ENCODE results near the gene MAP3K2. TPM values are rescaled to one million over a fixed set of nuclear protein-coding genes. Genes with fewer than 3 reads are reported as not detected.

Gene MAP3K2
- total RNA-seq, 4 donors from 2014 or later, result 33.8 to 46.4 (median 39.4) TPM

DNA sequence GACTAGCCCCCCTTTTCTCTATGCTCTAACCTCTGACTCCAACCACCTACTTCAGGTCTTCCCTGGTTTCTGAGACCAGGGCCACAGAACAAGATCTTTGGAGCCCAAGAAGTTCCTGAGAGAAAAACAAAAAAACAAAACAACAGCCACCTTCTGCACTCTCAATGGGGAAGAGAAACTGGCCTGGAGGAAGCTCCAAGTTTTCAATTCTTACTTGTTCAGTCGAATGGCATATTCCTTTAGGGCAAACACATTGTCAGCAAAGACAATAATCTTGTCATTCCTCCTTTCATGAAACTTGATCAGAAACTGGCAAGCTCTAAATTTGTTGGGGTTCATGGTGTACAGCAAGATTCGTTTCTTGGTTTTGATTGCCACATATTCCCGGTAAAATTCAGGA lies 108.8 kb downstream of the MAP3K2 start:
- DNase-seq (no peak), ATAC-seq (no peak)
- in situ Hi-C loops (cut with MboI; ENCODE audit: low sequenced_read_pairs in 4 of 4) (no loop called here), intact Hi-C loops (cut with DNase I; ENCODE audit: low total_unique reads) (no loop called here)
- Histone ChIP-seq H3K9me3 (no peaks in the 10 kb centered on the region), H3K4me1 (no peaks in the 10 kb centered on the region), H3K27me3 (no peaks in the 10 kb centered on the region), H3K36me3 (peaks cover 0 to 78% of the 10 kb centered on the region in 2 donors), H3K27ac (no peak overlapping the region), H3K4me3 (no peak overlapping the region)
- TF ChIP-seq POLR2A (IDR thresholded peaks at IDR 0.05), result no peak
- TF ChIP-seq, protein P1, sequence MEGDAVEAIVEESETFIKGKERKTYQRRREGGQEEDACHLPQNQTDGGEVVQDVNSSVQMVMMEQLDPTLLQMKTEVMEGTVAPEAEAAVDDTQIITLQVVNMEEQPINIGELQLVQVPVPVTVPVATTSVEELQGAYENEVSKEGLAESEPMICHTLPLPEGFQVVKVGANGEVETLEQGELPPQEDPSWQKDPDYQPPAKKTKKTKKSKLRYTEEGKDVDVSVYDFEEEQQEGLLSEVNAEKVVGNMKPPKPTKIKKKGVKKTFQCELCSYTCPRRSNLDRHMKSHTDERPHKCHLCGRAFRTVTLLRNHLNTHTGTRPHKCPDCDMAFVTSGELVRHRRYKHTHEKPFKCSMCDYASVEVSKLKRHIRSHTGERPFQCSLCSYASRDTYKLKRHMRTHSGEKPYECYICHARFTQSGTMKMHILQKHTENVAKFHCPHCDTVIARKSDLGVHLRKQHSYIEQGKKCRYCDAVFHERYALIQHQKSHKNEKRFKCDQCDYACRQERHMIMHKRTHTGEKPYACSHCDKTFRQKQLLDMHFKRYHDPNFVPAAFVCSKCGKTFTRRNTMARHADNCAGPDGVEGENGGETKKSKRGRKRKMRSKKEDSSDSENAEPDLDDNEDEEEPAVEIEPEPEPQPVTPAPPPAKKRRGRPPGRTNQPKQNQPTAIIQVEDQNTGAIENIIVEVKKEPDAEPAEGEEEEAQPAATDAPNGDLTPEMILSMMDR (IDR thresholded peaks at IDR 0.05 in 4 of 5, conservative IDR thresholded peaks at IDR 0.05 in 1 of 5), result no peak

DNA sequence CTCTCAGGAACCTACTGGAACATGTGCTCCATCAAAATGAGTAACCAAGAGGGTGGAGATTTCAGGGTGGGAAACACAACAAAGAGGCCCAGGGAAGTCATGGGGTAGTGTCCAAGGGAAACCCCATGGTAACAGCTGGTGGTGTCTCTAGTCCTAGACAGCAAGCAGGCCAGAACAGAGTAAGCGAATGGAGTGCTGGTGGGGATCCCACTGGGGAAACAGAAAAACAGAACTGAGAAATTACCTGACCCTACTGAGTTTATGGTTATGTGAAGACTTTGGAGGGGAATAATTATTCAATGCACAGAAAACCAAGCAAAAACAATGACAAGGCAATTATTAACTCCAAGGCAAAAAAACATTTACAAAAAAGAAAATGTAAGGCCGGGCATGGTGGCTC lies 110.7 kb downstream of the MAP3K2 start:
- no peak for TF ChIP-seq POLR2A (IDR thresholded peaks at IDR 0.05)
- TF ChIP-seq, protein P1 (IDR thresholded peaks at IDR 0.05 in 4 of 5, conservative IDR thresholded peaks at IDR 0.05 in 1 of 5), result no peak
- H3K36me3 ChIP-seq, result peaks cover 0 to 77% of the 10 kb centered on the region in 2 donors
- intact Hi-C loops (cut with DNase I; ENCODE audit: low total_unique reads), result no loop called here
- H3K27me3 ChIP-seq, result no peaks in the 10 kb centered on the region
- in situ Hi-C loops (cut with MboI; ENCODE audit: low sequenced_read_pairs in 4 of 4), result no loop called here
- H3K9me3 ChIP-seq, result no peaks in the 10 kb centered on the region
- ATAC-seq, result no peak
- no peaks in the 10 kb centered on the region for H3K4me1 ChIP-seq
- no peak overlapping the region for H3K4me3 ChIP-seq
- H3K27ac ChIP-seq, result no peak overlapping the region
- no peak for DNase-seq

DNA sequence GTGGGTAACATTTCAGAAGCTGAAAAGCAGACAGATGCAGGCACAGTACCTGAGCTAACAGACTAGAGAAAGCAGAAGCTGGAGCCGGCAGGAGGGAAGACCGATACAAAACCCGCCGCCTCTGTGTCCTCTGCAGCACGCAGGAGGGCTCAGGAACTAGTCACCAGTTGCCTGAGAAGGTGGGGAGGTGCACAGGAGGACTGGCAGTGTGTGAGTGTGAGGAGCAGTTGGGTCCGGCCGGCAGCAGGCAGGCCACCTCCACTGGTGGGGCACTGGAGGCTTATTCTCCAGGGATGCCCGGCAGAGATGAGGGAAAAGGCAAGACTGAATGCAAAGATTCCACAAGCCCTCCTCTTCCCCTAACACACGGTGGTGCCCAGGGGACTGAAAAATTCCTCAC lies 112.0 kb downstream of the MAP3K2 start:
- no peak for DNase-seq
- in situ Hi-C loops (cut with MboI; ENCODE audit: low sequenced_read_pairs in 4 of 4) (no loop called here), intact Hi-C loops (cut with DNase I; ENCODE audit: low total_unique reads) (no loop called here)
- no peak overlapping the region for H3K27ac ChIP-seq
- ATAC-seq, result no peak
- no peaks in the 10 kb centered on the region for H3K27me3 ChIP-seq
- peaks cover 0 to 84% of the 10 kb centered on the region in 2 donors for H3K36me3 ChIP-seq
- no peaks in the 10 kb centered on the region for H3K4me1 ChIP-seq
- TF ChIP-seq, protein P1 (IDR thresholded peaks at IDR 0.05 in 4 of 5, conservative IDR thresholded peaks at IDR 0.05 in 1 of 5), result no peak
- no peak for TF ChIP-seq POLR2A (IDR thresholded peaks at IDR 0.05)
- no peak overlapping the region for H3K4me3 ChIP-seq
- H3K9me3 ChIP-seq, result no peaks in the 10 kb centered on the region

DNA sequence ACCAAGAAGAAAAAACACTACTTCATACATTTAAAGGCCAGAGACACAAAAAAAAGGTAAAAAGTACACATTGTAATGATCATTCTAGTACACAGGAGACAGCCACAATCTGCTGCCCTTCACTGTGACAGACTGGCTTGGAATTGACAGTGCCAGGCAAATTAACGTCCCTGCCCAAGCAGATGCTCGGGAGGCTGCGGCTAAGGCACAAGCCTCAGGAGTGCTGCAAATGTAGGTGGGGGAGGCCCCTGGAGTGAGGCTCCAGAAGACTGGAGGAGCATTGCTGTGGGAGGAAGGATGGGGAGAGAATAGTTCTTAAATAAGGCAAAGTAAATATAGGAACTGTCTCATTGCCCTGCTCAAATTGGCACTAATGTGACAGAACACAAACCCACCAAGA lies 112.4 kb downstream of the MAP3K2 start:
- Histone ChIP-seq H3K36me3 (peaks cover 0 to 86% of the 10 kb centered on the region in 2 donors), H3K9me3 (no peaks in the 10 kb centered on the region), H3K4me1 (no peaks in the 10 kb centered on the region), H3K27ac (no peak overlapping the region), H3K4me3 (no peak overlapping the region), H3K27me3 (no peaks in the 10 kb centered on the region)
- TF ChIP-seq, protein P1 (IDR thresholded peaks at IDR 0.05 in 4 of 5, conservative IDR thresholded peaks at IDR 0.05 in 1 of 5), result no peak
- no peak for TF ChIP-seq POLR2A (IDR thresholded peaks at IDR 0.05)
- in situ Hi-C loops (cut with MboI; ENCODE audit: low sequenced_read_pairs in 4 of 4) (no loop called here), intact Hi-C loops (cut with DNase I; ENCODE audit: low total_unique reads) (no loop called here)
- no peak for ATAC-seq
- DNase-seq, result no peak

DNA sequence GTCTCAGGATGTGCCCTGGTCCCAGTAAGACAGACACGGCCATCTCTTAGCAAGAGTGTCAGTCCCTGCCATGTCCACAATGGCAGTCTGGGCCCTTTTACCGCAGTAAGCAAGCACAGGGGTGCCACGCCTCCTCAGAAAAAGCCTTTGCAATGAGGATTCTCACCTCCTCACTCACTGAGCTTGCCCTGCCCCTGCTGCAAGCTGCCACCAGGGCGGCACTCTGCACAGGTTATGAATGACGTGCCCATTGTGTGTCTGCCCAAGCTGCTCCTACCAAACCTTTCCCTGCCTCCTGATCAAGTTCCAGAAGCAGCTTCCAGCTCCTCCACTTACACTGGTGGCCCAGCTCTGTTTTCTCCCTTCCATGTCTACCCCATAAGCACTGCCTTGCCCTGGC lies 117.1 kb downstream of the MAP3K2 start:
- Histone ChIP-seq H3K9me3 (no peaks in the 10 kb centered on the region), H3K4me1 (no peaks in the 10 kb centered on the region), H3K27ac (no peak overlapping the region), H3K27me3 (no peaks in the 10 kb centered on the region), H3K4me3 (no peak overlapping the region), H3K36me3 (peaks cover 0 to 77% of the 10 kb centered on the region in 2 donors)
- no peak for TF ChIP-seq POLR2A (IDR thresholded peaks at IDR 0.05)
- TF ChIP-seq, protein P1 (IDR thresholded peaks at IDR 0.05 in 4 of 5, conservative IDR thresholded peaks at IDR 0.05 in 1 of 5), result peak in 1 of 5 experiments; percentile 14
- DNase-seq (no peak), ATAC-seq (no peak)
- in situ Hi-C loops (cut with MboI; ENCODE audit: low sequenced_read_pairs in 4 of 4), result no loop called here
- intact Hi-C loops (cut with DNase I; ENCODE audit: low total_unique reads), result no loop called here

Measured in gastrocnemius medialis (tissue), 4 donors.